ENCODE data around the gene DUSP5. TPM values are rescaled to one million over a fixed set of nuclear protein-coding genes. Genes with fewer than 3 reads are reported as not detected.

DUSP5 gene
- total RNA-seq, 1 experiment from 2014 or later = 1.6 TPM

DNA sequence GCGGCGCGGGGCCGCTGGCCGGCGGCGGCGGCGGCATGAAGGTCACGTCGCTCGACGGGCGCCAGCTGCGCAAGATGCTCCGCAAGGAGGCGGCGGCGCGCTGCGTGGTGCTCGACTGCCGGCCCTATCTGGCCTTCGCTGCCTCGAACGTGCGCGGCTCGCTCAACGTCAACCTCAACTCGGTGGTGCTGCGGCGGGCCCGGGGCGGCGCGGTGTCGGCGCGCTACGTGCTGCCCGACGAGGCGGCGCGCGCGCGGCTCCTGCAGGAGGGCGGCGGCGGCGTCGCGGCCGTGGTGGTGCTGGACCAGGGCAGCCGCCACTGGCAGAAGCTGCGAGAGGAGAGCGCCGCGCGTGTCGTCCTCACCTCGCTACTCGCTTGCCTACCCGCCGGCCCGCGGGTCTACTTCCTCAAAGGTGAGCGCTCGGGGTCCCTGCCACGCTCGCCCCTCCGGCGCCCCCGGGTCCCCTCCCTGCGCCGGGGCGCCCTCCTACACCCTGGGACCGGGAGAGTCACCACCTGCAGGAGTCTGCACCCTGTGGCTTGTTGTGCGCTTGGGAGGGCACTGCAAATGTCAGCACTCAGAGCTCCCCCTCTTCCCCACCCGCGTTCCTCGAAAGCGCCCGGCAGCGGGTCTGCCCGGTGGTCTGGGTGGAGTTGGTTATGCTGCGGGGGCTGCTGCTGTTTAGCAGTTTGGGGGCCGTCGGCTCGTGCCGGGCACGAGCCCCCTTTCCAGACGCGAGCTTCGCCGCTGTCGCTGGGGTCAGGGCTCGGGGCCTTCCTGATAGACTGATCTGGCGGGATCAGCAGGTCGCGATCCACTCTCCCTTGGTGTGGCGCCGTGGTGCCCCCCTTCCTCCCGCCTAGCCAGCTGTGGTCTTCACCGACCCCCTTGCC, 627 bp downstream of the DUSP5 start:
- in situ Hi-C loops (cut with HindIII; ENCODE audit: low sequenced_read_pairs) = no loop called here
- DNase-seq (ENCODE audit: low spot score) = peak; percentile 27

- peak; percentile 76 for DNase-seq (ENCODE audit: low spot score)
- in situ Hi-C loops (cut with HindIII; ENCODE audit: low sequenced_read_pairs) = no loop called here
These were observed 1.5 kb downstream of the DUSP5 start for GRCh38 chr10:110498982-110499795.

- DNase-seq (ENCODE audit: low spot score) = peak; percentile 71
- in situ Hi-C loops (cut with HindIII; ENCODE audit: low sequenced_read_pairs) = no loop called here
These were observed 2.2 kb downstream of the DUSP5 start for GRCh38 chr10:110499796-110500514.

DNA sequence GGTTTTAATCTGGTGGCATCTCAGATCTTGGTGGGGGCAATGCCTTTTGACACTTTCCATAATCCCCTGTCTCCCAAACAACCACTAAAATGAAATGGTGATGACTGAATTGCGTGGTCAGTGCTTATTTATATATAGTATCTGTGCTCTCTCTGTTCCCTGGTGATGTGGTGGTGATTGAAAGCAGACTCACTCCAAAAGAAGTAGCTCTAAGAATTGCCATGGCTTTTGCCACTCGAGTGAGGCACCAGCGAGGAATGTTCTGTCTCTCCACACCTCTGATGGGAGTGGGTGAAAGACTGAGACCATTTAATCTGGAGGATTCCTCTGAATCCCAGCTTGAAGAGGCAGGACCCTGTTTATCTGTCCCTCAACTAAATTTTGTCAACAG, 2.8 kb downstream of the DUSP5 start:
- in situ Hi-C loops (cut with HindIII; ENCODE audit: low sequenced_read_pairs) = no loop called here
- DNase-seq (ENCODE audit: low spot score) = peak; percentile 44

DNA sequence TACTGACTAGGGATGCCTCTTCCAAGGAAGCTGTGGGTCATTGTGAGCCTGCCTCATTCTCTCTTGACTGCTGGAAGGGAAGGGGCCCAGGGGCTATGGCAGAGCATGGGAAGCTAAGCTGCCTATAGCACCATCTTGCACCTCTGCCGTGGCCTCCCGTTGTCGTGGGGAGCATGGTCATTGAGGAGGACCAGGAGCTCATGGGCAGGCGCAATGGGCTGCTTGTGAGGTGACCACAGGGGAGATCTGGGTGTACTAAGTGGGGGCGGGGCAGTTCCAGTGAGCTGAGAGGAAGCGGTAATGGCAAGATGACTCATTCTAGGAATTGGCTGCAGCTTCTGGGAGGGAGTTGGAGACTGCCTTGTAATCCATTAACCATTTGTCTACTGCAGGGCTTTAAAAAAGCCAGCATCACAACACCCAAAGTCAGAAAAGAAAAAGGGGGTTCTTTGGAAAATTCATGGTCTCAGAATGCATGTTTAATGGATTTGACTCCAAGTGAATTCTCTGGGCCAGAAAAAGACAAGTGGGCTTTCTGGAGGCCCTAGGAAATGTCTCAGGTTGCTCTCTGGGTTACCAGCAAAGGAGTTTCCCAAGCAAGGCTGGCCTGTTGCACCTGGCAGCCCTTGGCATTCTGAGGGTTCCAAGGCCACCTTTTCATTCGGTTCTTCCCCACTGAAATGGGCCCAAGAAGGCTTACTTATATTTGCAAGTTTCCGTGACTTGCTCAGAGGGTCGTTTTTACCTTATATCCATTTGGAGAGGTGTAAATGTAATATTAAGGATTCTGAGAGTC, 3.6 kb downstream of the DUSP5 start:
- in situ Hi-C loops (cut with HindIII; ENCODE audit: low sequenced_read_pairs) = no loop called here
- DNase-seq (ENCODE audit: low spot score) = peak; percentile 91

DNA sequence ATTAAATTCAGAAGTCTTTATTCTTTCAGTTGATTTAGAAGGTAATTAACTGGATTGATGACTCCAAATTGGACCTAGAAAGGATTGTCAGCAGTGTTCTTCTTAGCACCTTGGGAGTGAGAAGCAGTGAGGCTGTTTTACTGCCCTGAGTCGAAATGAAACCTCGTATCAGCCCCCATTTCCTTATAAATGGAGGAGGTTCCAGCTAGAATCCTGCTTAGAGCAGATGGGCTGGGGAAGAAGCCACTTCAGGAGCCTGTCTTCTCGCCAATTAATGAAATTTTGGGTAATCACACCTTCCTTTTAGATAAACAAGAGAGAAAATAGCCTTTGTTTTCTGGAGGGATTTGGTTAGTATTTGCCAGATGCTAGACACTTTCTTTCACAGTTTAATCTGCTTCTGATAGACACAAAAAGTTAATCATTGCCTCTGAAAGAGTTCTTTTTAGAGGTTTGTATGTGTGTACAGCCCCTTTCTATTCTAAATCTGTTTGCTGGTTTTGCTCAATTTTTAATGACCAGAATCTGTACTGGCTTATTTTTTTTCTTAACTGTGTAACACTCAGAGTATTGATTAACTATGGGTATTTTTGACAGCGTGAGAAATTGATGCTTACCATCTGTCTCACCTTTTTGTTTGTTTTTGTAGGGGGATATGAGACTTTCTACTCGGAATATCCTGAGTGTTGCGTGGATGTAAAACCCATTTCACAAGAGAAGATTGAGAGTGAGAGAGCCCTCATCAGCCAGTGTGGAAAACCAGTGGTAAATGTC, 4.6 kb downstream of the DUSP5 start:
- DNase-seq (ENCODE audit: low spot score) = peak; percentile 71
- in situ Hi-C loops (cut with HindIII; ENCODE audit: low sequenced_read_pairs) = no loop called here

GRCh38 chr10:110502851-110503301, 5.2 kb downstream of the DUSP5 start:
- peak; percentile 100 for DNase-seq (ENCODE audit: low spot score)
- in situ Hi-C loops (cut with HindIII; ENCODE audit: low sequenced_read_pairs) = no loop called here

DNA sequence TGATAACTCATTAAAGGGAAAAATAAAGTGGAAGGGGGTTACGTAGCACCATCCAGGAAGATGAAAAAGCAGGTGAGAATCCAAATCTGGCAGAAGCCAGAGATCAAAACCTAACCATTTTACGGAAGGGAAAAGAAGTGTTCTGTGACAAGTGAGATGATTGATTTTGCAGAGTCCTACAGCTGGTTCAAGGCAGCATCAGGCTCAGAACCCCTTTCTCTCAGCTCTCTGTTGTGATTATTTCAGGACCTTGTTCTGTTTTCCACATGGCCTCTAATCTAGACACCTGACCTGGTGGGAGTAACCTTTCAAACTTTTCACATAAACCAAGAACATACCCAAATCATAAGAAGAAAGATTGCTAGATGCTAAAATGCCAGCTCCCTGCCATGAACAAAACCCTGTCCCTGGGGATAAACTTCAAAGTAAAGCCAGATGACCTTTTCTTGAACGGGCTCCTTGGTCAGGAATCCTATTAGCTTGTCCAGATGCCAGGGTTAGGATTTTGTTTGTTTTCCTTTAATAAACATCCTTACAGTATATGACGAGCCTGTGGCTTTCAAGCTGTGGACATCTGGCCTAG, 5.9 kb downstream of the DUSP5 start:
- in situ Hi-C loops (cut with HindIII; ENCODE audit: low sequenced_read_pairs) = no loop called here
- peak; percentile 16 for DNase-seq (ENCODE audit: low spot score)

- in situ Hi-C loops (cut with HindIII; ENCODE audit: low sequenced_read_pairs) = no loop called here
- DNase-seq (ENCODE audit: low spot score) = peak; percentile 47
These were observed 6.5 kb downstream of the DUSP5 start for GRCh38 chr10:110504111-110504735.

GRCh38 chr10:110505130-110505770, 7.5 kb downstream of the DUSP5 start:
- peak; percentile 88 for DNase-seq (ENCODE audit: low spot score)
- in situ Hi-C loops (cut with HindIII; ENCODE audit: low sequenced_read_pairs) = no loop called here

- peak; percentile 34 for DNase-seq (ENCODE audit: low spot score)
- in situ Hi-C loops (cut with HindIII; ENCODE audit: low sequenced_read_pairs) = no loop called here
These were observed 8.7 kb downstream of the DUSP5 start for GRCh38 chr10:110506448-110506847.

- DNase-seq (ENCODE audit: low spot score) = peak; percentile 43
- in situ Hi-C loops (cut with HindIII; ENCODE audit: low sequenced_read_pairs) = no loop called here
These were observed 9.6 kb downstream of the DUSP5 start for GRCh38 chr10:110507346-110507745.

DNA sequence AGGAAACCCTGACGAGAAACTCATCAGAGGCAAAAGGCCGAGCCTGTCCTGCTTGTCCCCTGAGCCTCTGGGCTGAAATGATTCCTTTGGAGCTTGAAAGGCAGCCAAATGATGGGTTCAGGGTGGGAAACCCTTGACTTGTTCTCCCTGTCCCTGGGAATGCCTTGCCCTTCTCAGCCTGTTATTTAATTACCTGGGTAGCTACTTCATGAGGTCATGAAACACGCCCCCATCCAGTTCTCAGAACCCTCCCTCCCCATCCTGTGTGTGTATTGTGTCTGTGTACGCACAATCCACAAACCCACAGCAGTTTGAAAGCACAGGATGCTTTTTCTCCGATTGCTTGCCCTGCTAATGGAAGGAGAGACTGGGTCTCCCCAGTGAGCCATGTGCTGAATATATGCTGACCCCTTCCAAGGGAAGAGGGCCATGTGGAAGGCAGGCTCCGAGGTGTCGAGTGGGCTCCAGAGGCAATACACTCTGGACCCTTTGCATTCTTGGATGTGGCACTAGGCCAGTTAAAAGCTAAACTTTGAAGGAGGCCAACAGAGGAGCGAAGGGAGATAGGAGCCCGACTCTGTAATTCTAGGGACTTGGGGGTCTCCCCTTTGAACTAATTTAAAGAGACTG, 10.6 kb downstream of the DUSP5 start:
- peak; percentile 38 for DNase-seq (ENCODE audit: low spot score)
- in situ Hi-C loops (cut with HindIII; ENCODE audit: low sequenced_read_pairs) = no loop called here

DNA sequence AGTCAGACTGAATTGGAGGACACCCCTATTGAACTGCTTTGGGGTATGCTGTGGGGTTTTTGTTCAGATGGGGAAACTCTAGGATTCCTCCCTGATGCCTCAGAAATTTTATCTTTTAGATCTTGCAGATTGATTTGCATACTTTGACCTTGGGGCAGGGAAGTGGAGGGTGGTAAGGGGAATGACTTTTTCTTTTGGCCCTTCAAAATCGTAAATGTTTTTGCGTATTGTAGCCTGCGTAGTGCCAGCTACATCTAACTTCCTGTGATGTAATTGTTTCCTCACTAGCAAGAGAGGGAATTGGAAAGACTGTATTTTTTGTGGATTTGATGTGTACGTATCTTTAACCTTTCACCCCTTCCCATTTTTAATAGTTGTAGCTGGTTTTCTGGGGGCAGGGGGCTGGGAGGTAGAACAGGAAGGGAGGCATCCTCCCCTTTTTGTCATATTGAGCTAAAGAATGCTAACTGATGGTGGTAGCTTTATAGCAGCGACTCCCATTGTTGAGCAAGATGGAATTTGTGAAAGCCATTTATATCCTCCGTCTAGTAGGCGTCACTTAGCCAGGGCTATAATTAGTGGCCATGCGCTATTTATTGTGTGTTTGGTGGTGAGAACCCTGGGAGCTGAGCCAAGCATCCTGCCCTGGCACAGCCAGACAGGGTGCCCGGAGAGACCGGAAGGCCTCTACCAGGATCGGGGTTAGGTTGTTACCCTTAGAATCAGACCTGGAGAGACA, 11.3 kb downstream of the DUSP5 start:
- in situ Hi-C loops (cut with HindIII; ENCODE audit: low sequenced_read_pairs) = no loop called here
- peak; percentile 84 for DNase-seq (ENCODE audit: low spot score)

- no peak for DNase-seq (ENCODE audit: low spot score)
- in situ Hi-C loops (cut with HindIII; ENCODE audit: low sequenced_read_pairs) = no loop called here
These were observed 11.9 kb downstream of the DUSP5 start for GRCh38 chr10:110509560-110509959.

DNA sequence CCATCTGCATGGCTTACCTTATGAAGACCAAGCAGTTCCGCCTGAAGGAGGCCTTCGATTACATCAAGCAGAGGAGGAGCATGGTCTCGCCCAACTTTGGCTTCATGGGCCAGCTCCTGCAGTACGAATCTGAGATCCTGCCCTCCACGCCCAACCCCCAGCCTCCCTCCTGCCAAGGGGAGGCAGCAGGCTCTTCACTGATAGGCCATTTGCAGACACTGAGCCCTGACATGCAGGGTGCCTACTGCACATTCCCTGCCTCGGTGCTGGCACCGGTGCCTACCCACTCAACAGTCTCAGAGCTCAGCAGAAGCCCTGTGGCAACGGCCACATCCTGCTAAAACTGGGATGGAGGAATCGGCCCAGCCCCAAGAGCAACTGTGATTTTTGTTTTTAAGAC, 12.4 kb downstream of the DUSP5 start:
- DNase-seq (ENCODE audit: low spot score) = peak; percentile 61
- in situ Hi-C loops (cut with HindIII; ENCODE audit: low sequenced_read_pairs) = no loop called here
